ENCODE data around the gene ANKRD17.

GRCh38 chr4:73189274-73189810 is 69.3 kb downstream of the ANKRD17 start:
- TF ChIP-seq YY1 (IDR thresholded peaks at IDR 0.05; ENCODE audit: insufficient read depth, insufficient read length) (no peak), SUZ12 (IDR thresholded peaks at IDR 0.05; ENCODE audit: extremely low read depth, insufficient read depth, insufficient read length) (no peak), ZNF274 (IDR thresholded peaks at IDR 0.05; ENCODE audit: low read depth, low read length) (no peak)

Measured in NT2/D1 (cell line).